IMR-90 (cell line): Measurements from ENCODE around the gene SLC22A16. TPM values are rescaled to one million over a fixed set of nuclear protein-coding genes. Genes with fewer than 3 reads are reported as not detected.

Source experiments
- ATAC-seq: fragments of 200-7000 bp; cut with Tn5 transposase; 2 replicates; pipeline ENCODE4 v1.9.1; 2020; ENCODE audit warnings: low read depth, mild to moderate bottlenecking, moderate library complexity
- BruUV-seq: library from RNA; stranded (reverse); fragments of 400-500 nt; replicated peaks from 2 replicates; lab custom pipeline; 2021; lab: Mats Ljungman, UMichigan
- CTCF ChIA-PET: fragments of 300-600 bp; formaldehyde crosslinking; extraction: SDS; loops from one replicate; lab custom pipeline; 2021; ENCODE audit warnings: antibody characterized with exemption; lab: Yijun Ruan, JAX
- POLR2A ChIA-PET: fragments of 300-600 bp; sonication (Branson Sonifier 250); formaldehyde crosslinking; loops from one replicate; lab custom pipeline; 2022; ENCODE audit warnings: antibody characterized with exemption; ENCODE audit not compliant: unreplicated experiment; lab: Charles Lee
- DNase-seq: peaks from one replicate; pipeline ENCODE4 v3.0.0; 2013
- H2AFZ ChIP-seq: replicated peaks from 2 replicates; pipeline ENCODE3; 2013; ENCODE audit warnings: low read length, mild to moderate bottlenecking; ENCODE audit not compliant: poor library complexity
- H2AK5ac ChIP-seq: 2 replicates; pipeline ENCODE4 v1.6.1; 2013; ENCODE audit warnings: low read depth, low read length, inconsistent platforms
- H2AK9ac ChIP-seq: replicated peaks from 2 replicates; pipeline ENCODE3; 2013; ENCODE audit warnings: mild to moderate bottlenecking, low read depth, low read length, moderate library complexity; ENCODE audit not compliant: poor library complexity
- H2BK120ac ChIP-seq: 2 replicates; pipeline ENCODE4 v1.6.1; 2013; ENCODE audit warnings: low read depth, low read length, inconsistent platforms
- H2BK15ac ChIP-seq: 3 replicates; pipeline ENCODE4 v1.6.1; 2013; ENCODE audit warnings: low read depth, low read length, inconsistent platforms
- H2BK20ac ChIP-seq: 2 replicates; pipeline ENCODE4 v1.6.1; 2013; ENCODE audit warnings: low read depth, mild to moderate bottlenecking, inconsistent platforms, low read length, moderate library complexity
- H2BK5ac ChIP-seq: 2 replicates; pipeline ENCODE4 v1.6.1; 2013; ENCODE audit warnings: mild to moderate bottlenecking, low read depth, low read length, inconsistent platforms; ENCODE audit not compliant: poor library complexity, severe bottlenecking
- H3K14ac ChIP-seq: replicated peaks from 2 replicates; pipeline ENCODE4 v1.6.1; 2013; ENCODE audit warnings: low read depth, low read length, inconsistent platforms
- H3K18ac ChIP-seq: 2 replicates; pipeline ENCODE4 v1.6.1; 2013; ENCODE audit warnings: low read depth, low read length, control low read depth
- H3K23ac ChIP-seq: 2 replicates; pipeline ENCODE4 v1.6.1; 2013; ENCODE audit warnings: low read depth, low read length, inconsistent platforms
- H3K27ac ChIP-seq: 2 replicates; pipeline ENCODE4 v1.5.1; 2013; ENCODE audit warnings: mild to moderate bottlenecking, control low read depth, low read length; ENCODE audit not compliant: insufficient read depth
- H3K27me3 ChIP-seq: 2 replicates; pipeline ENCODE4 v1.6.1; 2013; ENCODE audit warnings: low read length; ENCODE audit not compliant: control insufficient read depth, insufficient read depth
- H3K36me3 ChIP-seq: 2 replicates; pipeline ENCODE4 v1.6.1; 2013; ENCODE audit warnings: low read length, mixed read lengths; ENCODE audit not compliant: control insufficient read depth, insufficient read depth
- H3K4ac ChIP-seq: 2 replicates; pipeline ENCODE4 v1.6.1; 2013; ENCODE audit warnings: low read depth, low read length, inconsistent platforms
- H3K4me1 ChIP-seq: 2 replicates; pipeline ENCODE4 v1.6.1; 2013; ENCODE audit warnings: low read length, mixed read lengths; ENCODE audit not compliant: control insufficient read depth, insufficient read depth
- H3K4me2 ChIP-seq: 2 replicates; pipeline ENCODE4 v1.6.1; 2013; ENCODE audit warnings: low read depth, mild to moderate bottlenecking, control low read depth, low read length, moderate library complexity
- H3K4me3 ChIP-seq: 2 replicates; pipeline ENCODE4 v1.5.1; 2013; ENCODE audit warnings: low read depth, mild to moderate bottlenecking, control low read depth, low read length, moderate library complexity; ENCODE audit not compliant: insufficient read depth
- H3K56ac ChIP-seq: 2 replicates; pipeline ENCODE4 v1.6.1; 2013; ENCODE audit warnings: low read length, inconsistent platforms; ENCODE audit not compliant: insufficient read depth; ENCODE audit errors: extremely low read depth
- H3K79me1 ChIP-seq, 2 experiments: 2 replicates each; pipeline ENCODE4 v1.6.1; 2013; ENCODE audit warnings: low read length in 2 of 2, inconsistent platforms in 1 of 2, low read depth in 1 of 2
- H3K9ac ChIP-seq: 2 replicates; pipeline ENCODE4 v1.6.1; 2013; ENCODE audit warnings: low read depth, low read length, control low read depth
- H3K9me1 ChIP-seq: 2 replicates; pipeline ENCODE4 v1.6.1; 2013; ENCODE audit warnings: low read length, inconsistent platforms; ENCODE audit not compliant: insufficient read depth
- H3K9me3 ChIP-seq: 2 replicates; pipeline ENCODE4 v1.6.1; 2013; ENCODE audit warnings: low read length; ENCODE audit not compliant: control insufficient read depth, insufficient read depth
- H4K20me1 ChIP-seq: 2 replicates; pipeline ENCODE4 v1.6.1; 2013; ENCODE audit warnings: low read length, inconsistent platforms; ENCODE audit not compliant: insufficient read depth
- H4K5ac ChIP-seq: 2 replicates; pipeline ENCODE4 v1.6.1; 2013; ENCODE audit warnings: mild to moderate bottlenecking, low read depth, low read length, control low read depth
- H4K8ac ChIP-seq, 2 experiments: 2 replicates each; pipeline ENCODE4 v1.6.1; 2013; ENCODE audit warnings: low read depth in 2 of 2, low read length in 2 of 2, control low read depth in 1 of 2, inconsistent platforms in 1 of 2
- H4K91ac ChIP-seq: 2 replicates; pipeline ENCODE4 v1.6.1; 2013; ENCODE audit warnings: low read depth, low read length, inconsistent platforms; ENCODE audit not compliant: insufficient read depth
- BHLHE40 ChIP-seq: fragments of 150-350 bp; IDR thresholded peaks from 2 replicates; pipeline ENCODE4 v1.6.1; 2016; ENCODE audit warnings: mild to moderate bottlenecking, low read depth, low read length
- CEBPB ChIP-seq: IDR thresholded peaks from 2 replicates; pipeline ENCODE4 v1.6.1; 2012; ENCODE audit warnings: low read depth, low read length, improper control_type of control experiment
- CHD1 ChIP-seq: IDR thresholded peaks from 2 replicates; pipeline ENCODE4 v1.6.1; 2012; ENCODE audit warnings: low read depth, low read length, improper control_type of control experiment
- ELK1 ChIP-seq: fragments of 150-350 bp; IDR thresholded peaks from 2 replicates; pipeline ENCODE4 v1.6.1; 2016; ENCODE audit warnings: low read depth, mild to moderate bottlenecking, low read length, moderate library complexity, borderline replicate concordance
- FOS ChIP-seq: fragments of 150-350 bp; IDR thresholded peaks from 2 replicates; pipeline ENCODE4 v1.6.1; 2016; ENCODE audit warnings: low read depth, low read length
- MAFK ChIP-seq: IDR thresholded peaks from 2 replicates; pipeline ENCODE4 v1.6.1; 2012; ENCODE audit warnings: low read depth, low read length, improper control_type of control experiment
- MAZ ChIP-seq: IDR thresholded peaks from 2 replicates; pipeline ENCODE4 v1.6.1; 2012; ENCODE audit warnings: low read depth, mild to moderate bottlenecking, low read length, improper control_type of control experiment, moderate library complexity, borderline replicate concordance
- MXI1 ChIP-seq: IDR thresholded peaks from 2 replicates; pipeline ENCODE4 v1.6.1; 2012; ENCODE audit warnings: low read depth, mild to moderate bottlenecking, low read length, moderate library complexity, borderline replicate concordance
- NFE2L2 ChIP-seq: fragments of 150-350 bp; IDR thresholded peaks from 2 replicates; pipeline ENCODE4 v1.6.1; 2016; ENCODE audit warnings: low read depth, mild to moderate bottlenecking, low read length
- POLR2A ChIP-seq: IDR thresholded peaks from 2 replicates; pipeline ENCODE4 v1.6.1; 2012; ENCODE audit warnings: mild to moderate bottlenecking, low read depth, low read length
- RAD21 ChIP-seq: IDR thresholded peaks from 2 replicates; pipeline ENCODE4 v1.6.1; 2012; ENCODE audit warnings: low read length, improper control_type of control experiment
- RCOR1 ChIP-seq: IDR thresholded peaks from 2 replicates; pipeline ENCODE4 v1.6.1; 2012; ENCODE audit warnings: mild to moderate bottlenecking, low read length, improper control_type of control experiment; ENCODE audit not compliant: insufficient replicate concordance
- RFX5 ChIP-seq: IDR thresholded peaks from 2 replicates; pipeline ENCODE4 v1.8.0; 2012; ENCODE audit warnings: low read depth, mild to moderate bottlenecking, low read length, moderate library complexity
- USF2 ChIP-seq: fragments of 150-350 bp; IDR thresholded peaks from 2 replicates; pipeline ENCODE4 v1.6.1; 2017; ENCODE audit warnings: mild to moderate bottlenecking, antibody characterized with exemption, low read length, low read depth
- dilution Hi-C: fragments of 300-500 bp; cut with HindIII; formaldehyde crosslinking; loops from one replicate; pipeline ENCODE4 v1.14.3; 2018; ENCODE audit warnings: low sequenced_read_pairs; ENCODE audit not compliant: unreplicated experiment
- in situ Hi-C: fragments of 300-500 bp; cut with MboI; formaldehyde crosslinking; loops from 3 replicates; pipeline ENCODE4 v1.14.3; 2019; ENCODE audit warnings: low sequenced_read_pairs, inconsistent platforms, mixed read lengths
- intact Hi-C: fragments of 100-400 bp; cut with micrococcal nuclease; formaldehyde crosslinking; loops from 2 replicates; pipeline ENCODE4 v1.10.0; 2022
- polyA plus RNA-seq, 3 experiments: library from polyadenylated mRNA; depleted of rRNA; stranded (reverse); fragments of >200 nt; gene quantifications; 2 replicates each; pipeline ENCODE4 v1.2.3, GENCODE V29; 2012; ENCODE audit warnings: low replicate concordance in 1 of 3
- total RNA-seq: library from RNA; depleted of rRNA; stranded (reverse); fragments of >200 nt; gene quantifications from 2 replicates; pipeline ENCODE4 v1.2.3, GENCODE V29; 2012

The SLC22A16 gene
- total and polyA plus RNA-seq, 2 of the 4 experiments (the other 2 are of a cell fraction) = not detected

DNA sequence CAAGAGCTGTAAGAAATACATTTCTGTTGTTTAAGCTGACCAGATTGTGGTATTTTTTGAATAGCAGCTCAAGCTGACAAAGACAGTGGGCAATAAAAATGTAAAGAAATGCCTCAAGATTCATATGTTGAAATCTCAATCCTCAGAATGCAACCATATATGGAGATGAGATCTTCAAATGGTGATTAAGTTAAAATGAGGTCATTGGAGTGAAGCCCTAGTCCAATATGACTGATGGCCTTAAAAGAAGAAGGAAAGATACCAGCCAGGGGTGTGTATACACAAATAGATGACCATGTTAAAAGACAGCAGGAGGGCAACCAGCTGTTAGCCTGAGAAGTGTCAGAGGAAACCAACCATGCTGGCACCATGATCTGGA, 54.0 kb downstream of the SLC22A16 start:
- BruUV-seq = no TSS peak
- no peak overlapping the region for H2AK9ac ChIP-seq
- dilution Hi-C loops = no loop called here

More for the DNA sequence above, 54.0 kb downstream of the SLC22A16 start:
- Histone ChIP-seq H4K20me1 (no peaks in the 10 kb centered on the region), H3K4ac (no peak overlapping the region), H2BK15ac (no peak overlapping the region), H3K4me3 (no peak overlapping the region), H3K18ac (no peak overlapping the region), H3K36me3 (no peaks in the 10 kb centered on the region), H2AK5ac (no peak overlapping the region), H3K9me1 (no peaks in the 10 kb centered on the region), H4K8ac (no peak overlapping the region), H3K14ac (no peak overlapping the region), H3K56ac (no peak overlapping the region), H3K9me3 (peaks cover 2% of the 10 kb centered on the region), H4K5ac (no peak overlapping the region), H4K91ac (no peak overlapping the region), H3K23ac (no peak overlapping the region), H2BK120ac (no peak overlapping the region), H3K4me2 (no peak overlapping the region), H3K4me1 (no peaks in the 10 kb centered on the region), H2BK5ac (no peak overlapping the region), H3K27me3 (peaks cover 4% of the 10 kb centered on the region), H3K79me1 (no peaks in the 10 kb centered on the region), H2BK20ac (no peak overlapping the region), H3K27ac (no peak overlapping the region), H2AFZ (no peak overlapping the region), H3K9ac (no peak overlapping the region)
- in situ Hi-C loops = no loop called here
- ATAC-seq = no peak
- ChIA-PET POLR2A (no interaction called here), CTCF (interaction anchor here (0.5 kb wide), 1 partner anchor 275 kb away, joined by 3 read pairs; no protein-coding TSS in a partner anchor)
- DNase-seq = no peak
- TF ChIP-seq RAD21 (no peak), POLR2A (no peak), NFE2L2 (no peak), CHD1 (no peak), BHLHE40 (no peak), USF2 (no peak), RFX5 (no peak), ELK1 (no peak), FOS (no peak), MAZ (no peak), RCOR1 (no peak), CEBPB (no peak), MAFK (no peak), MXI1 (no peak)
- intact Hi-C loops = no loop called here
